BJ (cell line): ENCODE results near the gene PPT1. TPM values are rescaled to one million over a fixed set of nuclear protein-coding genes. Genes with fewer than 3 reads are reported as not detected.
A peak's percentile ranks its signal among the peaks of the same experiment; 100 is the strongest.

Experiments used
- CTCF ChIA-PET: fragments of 350-600 bp; formaldehyde crosslinking; extraction: SDS; loops from one replicate; lab custom pipeline; 2021; ENCODE audit warnings: antibody characterized with exemption, inconsistent platforms; lab: Yijun Ruan, JAX
- POLR2A ChIA-PET: fragments of 300-600 bp; sonication (Branson Sonifier 250); formaldehyde crosslinking; extraction: SDS; loops from one replicate; lab custom pipeline; 2021; ENCODE audit warnings: antibody characterized with exemption; lab: Charles Lee
- DNase-seq: peaks from one replicate; pipeline ENCODE4 v3.0.0-alpha.2; 2011; ENCODE audit warnings: low read depth
- H3K27me3 ChIP-seq: 2 replicates; pipeline ENCODE4 v1.6.0; 2011; ENCODE audit warnings: low read length; ENCODE audit not compliant: control insufficient read depth, insufficient read depth
- H3K36me3 ChIP-seq: 2 replicates; pipeline ENCODE4 v1.5.1; 2011; ENCODE audit warnings: low read length; ENCODE audit not compliant: control insufficient read depth, insufficient read depth
- H3K4me3 ChIP-seq: 2 replicates; pipeline ENCODE4 v1.5.1; 2011; ENCODE audit warnings: low read depth, mild to moderate bottlenecking, control low read depth, low read length
- CTCF ChIP-seq: IDR thresholded peaks from 2 replicates; pipeline ENCODE4 v1.5.1; 2011; ENCODE audit warnings: low read depth, mild to moderate bottlenecking, control low read depth, inconsistent platforms, low read length, moderate library complexity; ENCODE audit not compliant: insufficient read depth
- polyA plus RNA-seq: library from polyadenylated mRNA; depleted of rRNA; stranded (reverse); fragments of >200 nt; gene quantifications from 2 replicates; pipeline ENCODE4 v1.2.3, GENCODE V29; 2011

PPT1 gene
- polyA plus RNA-seq, 1 experiment, result 46.6 TPM

- Histone ChIP-seq H3K4me3 (no peak overlapping the region), H3K27me3 (no peaks in the 10 kb centered on the region; the same call in 1 of the 2 replicates), H3K36me3 (no peaks in the 10 kb centered on the region)
- CTCF ChIA-PET, result interaction anchor here (1.2 kb wide), 1 partner anchor 26 kb away, joined by 3 read pairs; no protein-coding TSS in a partner anchor
- POLR2A ChIA-PET, result no interaction called here
- no peak for TF ChIP-seq CTCF
- no peak for DNase-seq
Observed at GRCh38 chr1:40102896-40103295, 5.8 kb upstream of the PPT1 start.

- no peaks in the 10 kb centered on the region; the same call in 1 of the 2 replicates for H3K27me3 ChIP-seq
- H3K36me3 ChIP-seq, result no peaks in the 10 kb centered on the region
- ChIA-PET CTCF (interaction anchor here (1.1 to 1.2 kb wide), 2 partner anchors 25 to 214 kb away, joined by 3 read pairs; no protein-coding TSS in a partner anchor), POLR2A (no interaction called here)
- no peak for DNase-seq
- H3K4me3 ChIP-seq, result no peak overlapping the region
- TF ChIP-seq CTCF, result no peak
Observed at GRCh38 chr1:40102038-40102437, 5.0 kb upstream of the PPT1 start.

GRCh38 chr1:40096646-40096976 is 441 bp downstream of the PPT1 start:
- Histone ChIP-seq H3K36me3 (0 out of 2 replicates have a peak, but pooled peaks cover 2% of the 10 kb centered on the region), H3K27me3 (no peaks in the 10 kb centered on the region), H3K4me3 (peak overlapping the region; percentile 76)
- DNase-seq, result no peak
- ChIA-PET CTCF (interaction anchor here (1.2 to 1.9 kb wide), 2 partner anchors 12 to 242 kb away, joined by 3 to 6 read pairs; no protein-coding TSS in a partner anchor), POLR2A (no interaction called here)
- no peak for TF ChIP-seq CTCF

- Histone ChIP-seq H3K36me3 (0 out of 2 replicates have a peak, but pooled peaks cover 2% of the 10 kb centered on the region), H3K27me3 (no peaks in the 10 kb centered on the region), H3K4me3 (no peak overlapping the region)
- POLR2A ChIA-PET, result no interaction called here
- DNase-seq, result no peak
- CTCF ChIA-PET, result interaction anchor here (1.0 kb wide), 1 partner anchor 57 kb away, joined by 3 read pairs; no protein-coding TSS in a partner anchor
- TF ChIP-seq CTCF, result no peak
Observed at GRCh38 chr1:40095806-40096205, 1.2 kb downstream of the PPT1 start.

GRCh38 chr1:40094466-40095110 is 2.5 kb downstream of the PPT1 start:
- no peaks in the 10 kb centered on the region for H3K27me3 ChIP-seq
- H3K4me3 ChIP-seq, result no peak overlapping the region
- no peak for TF ChIP-seq CTCF
- POLR2A ChIA-PET, result interaction anchor here (0.7 kb wide), 1 partner anchor 18 kb away, joined by 3 read pairs; no protein-coding TSS in a partner anchor
- 0 out of 2 replicates have a peak, but pooled peaks cover 2% of the 10 kb centered on the region for H3K36me3 ChIP-seq
- CTCF ChIA-PET, result interaction anchor here (1.0 to 4.2 kb wide), 4 partner anchors 10 to 244 kb away, joined by 3 to 15 read pairs (median 4); no protein-coding TSS in a partner anchor
- DNase-seq, result no peak
